Nucleus accumbens (tissue), 56 donors: ENCODE results near the gene NKAPD1.
"Not testable (repeated sequence)": the region's sequence is repeated elsewhere in the genome, so short reads cannot be mapped to it uniquely, and the experiment has no call there.

Experiments used
- DNase-seq, 56 donors: peaks; one replicate each; lab custom pipeline; 2025; lab: John Stamatoyannopoulos, UW

NKAPD1 gene

GRCh38 chr11:112085822-112086421 is 11.8 kb downstream of the NKAPD1 start:
- peak in 15 of 56 donors; percentile 17 to 74 (median 35) for DNase-seq

- peak in 55 of 56 donors; percentile 66 to 97 (median 93) for DNase-seq
Measured at GRCh38 chr11:112086422-112087191, 12.5 kb downstream of the NKAPD1 start, which contains the start of the genes SDHD and TIMM8B. SDHD (plus strand) TSS chr11:112086873; CDS start chr11:112086908, 35 bp downstream. TIMM8B (minus strand) TSS chr11:112086756; CDS start chr11:112086723, 33 bp downstream.

GRCh38 chr11:112087212-112087611 is 13.1 kb downstream of the NKAPD1 start:
- no peak for DNase-seq

GRCh38 chr11:112095302-112095701 is 21.2 kb downstream of the NKAPD1 start:
- DNase-seq = not testable (repeated sequence)

- DNase-seq = no peak
Measured at GRCh38 chr11:112096194-112096593, 22.1 kb downstream of the NKAPD1 start.

GRCh38 chr11:112097734-112098528 is 23.8 kb downstream of the NKAPD1 start:
- DNase-seq = no peak

GRCh38 chr11:112100462-112100861 is 26.4 kb downstream of the NKAPD1 start:
- no peak for DNase-seq

- DNase-seq = no peak
Measured at GRCh38 chr11:112103446-112103845, 29.3 kb downstream of the NKAPD1 start.

- DNase-seq = no peak
Measured at GRCh38 chr11:112106070-112106469, 32.0 kb downstream of the NKAPD1 start.

- no peak for DNase-seq
Measured at GRCh38 chr11:112113539-112114457, 39.7 kb downstream of the NKAPD1 start.

- DNase-seq = no peak
Measured at GRCh38 chr11:112114460-112114859, 40.4 kb downstream of the NKAPD1 start.

GRCh38 chr11:112115386-112115785 is 41.3 kb downstream of the NKAPD1 start:
- no peak for DNase-seq

- DNase-seq = no peak
Measured at GRCh38 chr11:112118176-112118575, 44.1 kb downstream of the NKAPD1 start.

GRCh38 chr11:112121981-112122615 is 48.0 kb downstream of the NKAPD1 start:
- DNase-seq = no peak

- DNase-seq = no peak
Measured at GRCh38 chr11:112123129-112123528, 49.0 kb downstream of the NKAPD1 start.

- DNase-seq = no peak
Measured at GRCh38 chr11:112127056-112127455, 53.0 kb downstream of the NKAPD1 start.

GRCh38 chr11:112128483-112129121 is 54.5 kb downstream of the NKAPD1 start:
- DNase-seq = peak in 12 of 56 donors; percentile 8 to 73 (median 24)

GRCh38 chr11:112129656-112130055 is 55.6 kb downstream of the NKAPD1 start:
- DNase-seq = peak in 9 of 56 donors; percentile 3 to 51 (median 13)

- DNase-seq = no peak
Measured at GRCh38 chr11:112132737-112133136, 58.6 kb downstream of the NKAPD1 start.
